ENCODE data around the gene HSF2BP. TPM values are rescaled to one million over a fixed set of nuclear protein-coding genes. Genes with fewer than 3 reads are reported as not detected.

Gene HSF2BP
- total and polyA plus RNA-seq, 2 of the 8 experiments (the other 6 are each of a cell fraction or from before 2014, with no cell fraction given), result 0.51 to 0.93 TPM

DNA sequence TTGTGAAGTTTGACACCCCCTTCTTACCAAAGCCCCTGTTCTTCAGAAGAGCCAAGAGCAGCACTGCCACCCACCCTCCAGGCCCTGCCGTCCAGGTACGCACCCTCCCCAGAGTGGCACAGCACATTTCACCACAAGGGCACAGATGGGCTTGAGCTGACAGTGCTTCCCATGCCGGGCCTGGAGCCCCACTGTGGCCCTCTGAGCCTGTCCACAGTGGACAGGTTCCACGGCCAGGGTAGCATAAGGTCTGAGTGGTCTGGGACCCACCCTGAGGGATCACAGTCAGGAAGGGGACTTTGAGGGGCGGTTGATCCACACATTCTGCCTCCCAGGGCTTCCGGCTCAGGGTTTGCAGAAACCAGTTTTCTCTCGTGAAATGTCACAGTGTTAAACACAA, 31.1 kb upstream of the HSF2BP start:
- POLR2A ChIA-PET (ENCODE audit: partially characterized antibody), result interaction anchor here (1.1 to 2.5 kb wide), 3 partner anchors 14 to 29 kb away, joined by 3 to 10 read pairs (median 7); no protein-coding TSS in a partner anchor
- H3K4me2 ChIP-seq (ENCODE audit: insufficient read depth in 1 of 2, low read depth in 2 of 2, low read length in 2 of 2), result no peak overlapping the region
- H3K18ac ChIP-seq (ENCODE audit: extremely low read depth, low read length), result no peak overlapping the region
- DNase-seq (ENCODE audit: low read depth in 1 of 2, low spot score in 2 of 2) (no peak), FAIRE-seq (no peak)
- H2BK120ac ChIP-seq (replicated peaks; ENCODE audit: low read depth, low read length), result no peak overlapping the region
- H2BK5ac ChIP-seq (ENCODE audit: low read depth, low read length), result no peak overlapping the region
- H2AFZ ChIP-seq (ENCODE audit: low read length), result no peak overlapping the region
- H3K9me3 ChIP-seq (ENCODE audit: insufficient read depth in 2 of 2, low read depth in 1 of 2, low read length in 1 of 2), result no peaks in the 10 kb centered on the region
- TF ChIP-seq SIRT6 (IDR thresholded peaks at IDR 0.05; ENCODE audit: low read length), result no peak
- no peak for TF ChIP-seq ASH2L (IDR thresholded peaks at IDR 0.05; ENCODE audit: low read length)
- no peak for TF ChIP-seq E2F6 (IDR thresholded peaks at IDR 0.05)
- no peak for TF ChIP-seq HDAC6 (IDR thresholded peaks at IDR 0.05; ENCODE audit: low read depth, low read length)
- no peak for TF ChIP-seq JUND (IDR thresholded peaks at IDR 0.05; ENCODE audit: low read length)
- no peak for TF ChIP-seq CBX8 (IDR thresholded peaks at IDR 0.05; ENCODE audit: borderline replicate concordance, low read depth, low read length)
- no peak for TF ChIP-seq MAX (IDR thresholded peaks at IDR 0.05)
- TF ChIP-seq HDAC2 (IDR thresholded peaks at IDR 0.05; ENCODE audit: borderline replicate concordance in 1 of 2, low read depth in 2 of 2, low read length in 2 of 2), result no peak
- no peak for TF ChIP-seq POLR2AphosphoS5 (IDR thresholded peaks at IDR 0.05; ENCODE audit: low read depth, low read length)
- TF ChIP-seq CREB1 (IDR thresholded peaks at IDR 0.05), result no peak
- peaks cover 38 to 92% (median 77%) of the 10 kb centered on the region in 4 experiments for H3K36me3 ChIP-seq (ENCODE audit: control insufficient read depth in 2 of 4, insufficient read depth in 4 of 4, low read length in 3 of 4)
- no peak overlapping the region for H3K4ac ChIP-seq (replicated peaks; ENCODE audit: insufficient read length, low read depth, low read length)
- H2BK15ac ChIP-seq (ENCODE audit: low read length), result no peak overlapping the region
- H3K79me2 ChIP-seq (ENCODE audit: control insufficient read depth in 1 of 2, insufficient read depth in 2 of 2, low read length in 2 of 2), result no peaks in the 10 kb centered on the region
- 94% methylated on average over 5 of the region's 7 CpGs; no CpG with 5 or more reads in 1 of the 2 experiments for WGBS, 2 experiments (ENCODE audit: extremely low coverage in 1 of 2, insufficient coverage in 1 of 2, insufficient read length in 1 of 2, insufficient replicate concordance in 2 of 2, low coverage in 1 of 2, low lambda C conversion rate in 2 of 2, missing lambda C conversion rate in 1 of 2)
- H3K23ac ChIP-seq (ENCODE audit: insufficient read length), result no peak overlapping the region
- CTCF ChIA-PET (ENCODE audit: partially characterized antibody), result interaction anchor here (1.2 to 3.1 kb wide), 2 partner anchors 9 to 38 kb away, joined by 4 to 8 read pairs; no protein-coding TSS in a partner anchor
- H3K4me1 ChIP-seq (replicated peaks in 1 of 4; ENCODE audit: control insufficient read depth in 3 of 4, insufficient read depth in 4 of 4, low read length in 3 of 4), result no peaks in the 10 kb centered on the region
- 0 out of 2 replicates have a peak, but pooled peaks cover 2% of the 10 kb centered on the region for H3K79me1 ChIP-seq (ENCODE audit: low read depth, low read length)
- H3K4me3 ChIP-seq (ENCODE audit: extremely low read depth in 1 of 4, insufficient read depth in 2 of 4, low read depth in 3 of 4, low read length in 4 of 4), result no peak overlapping the region
- H3K9ac ChIP-seq (replicated peaks in 1 of 4; ENCODE audit: extremely low read depth in 1 of 4, low read depth in 3 of 4, low read length in 3 of 4), result no peak overlapping the region
- H2AK5ac ChIP-seq (ENCODE audit: low read depth, low read length), result no peak overlapping the region
- H3K56ac ChIP-seq (replicated peaks; ENCODE audit: insufficient read length, low read depth, low read length), result no peak overlapping the region
- no peak overlapping the region for H3K27ac ChIP-seq (ENCODE audit: low read depth, low read length)
- H2BK20ac ChIP-seq (ENCODE audit: low read length), result no peak overlapping the region
- no peak overlapping the region for H4K91ac ChIP-seq (replicated peaks; ENCODE audit: insufficient read length, low read length)
- H3K27me3 ChIP-seq (replicated peaks in 1 of 4; ENCODE audit: control insufficient read depth in 3 of 4, extremely low read depth in 1 of 4, insufficient read depth in 3 of 4, low read length in 3 of 4), result no peaks in the 10 kb centered on the region
- H2BK12ac ChIP-seq (ENCODE audit: low read depth, low read length), result no peak overlapping the region
- H4K5ac ChIP-seq (ENCODE audit: insufficient read length, low read depth, low read length), result no peak overlapping the region
- H4K20me1 ChIP-seq (replicated peaks in 1 of 2; ENCODE audit: control insufficient read depth in 1 of 2, insufficient read depth in 2 of 2, low read length in 2 of 2), result peaks cover 2 to 10% of the 10 kb centered on the region in 2 experiments
- no peaks in the 10 kb centered on the region for H3K23me2 ChIP-seq (ENCODE audit: low read depth, low read length)
- H4K8ac ChIP-seq (ENCODE audit: extremely low read depth, insufficient read depth, low read length), result no peak overlapping the region
- no peak overlapping the region for H3K14ac ChIP-seq (ENCODE audit: insufficient read length)
